AG08396 (cell line): ENCODE results near the gene FLRT1.
A peak's percentile ranks its signal among the peaks of the same experiment; 100 is the strongest.

Source experiments
- DNase-seq: peaks from one replicate; pipeline ENCODE4 v3.0.0; 2012; ENCODE audit warnings: low spot score, mixed read lengths

FLRT1 gene, protein sequence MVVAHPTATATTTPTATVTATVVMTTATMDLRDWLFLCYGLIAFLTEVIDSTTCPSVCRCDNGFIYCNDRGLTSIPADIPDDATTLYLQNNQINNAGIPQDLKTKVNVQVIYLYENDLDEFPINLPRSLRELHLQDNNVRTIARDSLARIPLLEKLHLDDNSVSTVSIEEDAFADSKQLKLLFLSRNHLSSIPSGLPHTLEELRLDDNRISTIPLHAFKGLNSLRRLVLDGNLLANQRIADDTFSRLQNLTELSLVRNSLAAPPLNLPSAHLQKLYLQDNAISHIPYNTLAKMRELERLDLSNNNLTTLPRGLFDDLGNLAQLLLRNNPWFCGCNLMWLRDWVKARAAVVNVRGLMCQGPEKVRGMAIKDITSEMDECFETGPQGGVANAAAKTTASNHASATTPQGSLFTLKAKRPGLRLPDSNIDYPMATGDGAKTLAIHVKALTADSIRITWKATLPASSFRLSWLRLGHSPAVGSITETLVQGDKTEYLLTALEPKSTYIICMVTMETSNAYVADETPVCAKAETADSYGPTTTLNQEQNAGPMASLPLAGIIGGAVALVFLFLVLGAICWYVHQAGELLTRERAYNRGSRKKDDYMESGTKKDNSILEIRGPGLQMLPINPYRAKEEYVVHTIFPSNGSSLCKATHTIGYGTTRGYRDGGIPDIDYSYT

DNA sequence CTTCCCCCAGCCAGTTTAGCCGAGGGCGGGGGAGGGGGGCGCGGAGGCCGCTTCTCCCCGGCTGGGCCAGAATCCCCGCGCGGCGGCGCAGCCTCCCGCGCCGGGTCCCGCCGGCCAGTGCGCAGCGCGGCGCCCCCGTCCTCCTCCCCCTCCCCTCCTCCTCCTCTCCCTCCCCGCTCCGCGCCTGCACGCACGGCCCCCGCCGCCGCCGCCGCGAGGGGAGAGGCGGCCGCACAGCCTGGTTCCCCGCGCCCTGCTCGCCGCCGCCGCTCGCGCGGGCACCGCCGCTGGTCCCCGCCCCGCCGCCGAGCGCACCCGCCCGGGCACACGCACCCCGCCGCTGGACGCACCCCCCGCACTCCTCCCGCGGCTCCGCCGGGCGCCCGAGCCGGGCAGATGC lies at the start of gene FLRT1:
Gene FLRT1 (plus strand): TSS at position 356 of the 400 bp plus-strand sequence. CDS start 80,337 bp downstream, outside the sequence.
- no peak for DNase-seq

GRCh38 chr11:63986156-63986931 lies 49.4 kb upstream of the FLRT1 start, which contains the start of gene OTUB1:
TSS of gene OTUB1 (plus strand) at chr11:63986438. CDS start at chr11:63986457, 19 bp downstream.
- DNase-seq, result peak; percentile 97

DNA sequence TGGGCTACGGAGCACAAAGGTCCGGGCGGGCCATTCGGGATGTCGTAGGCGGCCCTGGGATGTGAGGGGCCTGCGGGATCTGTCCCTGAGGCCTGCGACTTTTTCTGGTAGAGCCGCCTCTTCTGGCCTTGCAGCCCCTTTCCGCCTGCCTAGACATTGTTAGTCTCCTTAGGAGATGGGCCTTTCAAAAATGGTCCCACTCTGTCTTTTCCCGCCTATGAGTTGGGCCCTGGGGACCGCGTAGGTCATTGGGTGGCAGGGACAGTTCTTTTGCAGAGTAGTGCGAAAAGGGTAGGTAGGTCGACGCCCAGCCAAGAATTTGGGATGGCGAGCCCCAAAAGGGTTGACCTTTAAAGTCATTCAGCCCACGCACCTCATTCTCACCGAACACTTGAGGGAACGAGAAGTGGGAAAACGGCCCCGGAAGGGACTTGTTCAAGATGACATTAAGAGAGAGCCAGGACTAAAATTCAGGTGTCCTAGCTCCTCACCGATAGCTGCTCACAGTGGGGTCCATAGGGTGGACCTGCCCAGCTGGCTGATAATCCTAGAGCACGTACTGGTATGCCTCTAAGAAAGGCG lies 48.7 kb upstream of the FLRT1 start:
- DNase-seq, result peak; percentile 14

GRCh38 chr11:63991558-63991957 lies 44.2 kb upstream of the FLRT1 start:
- DNase-seq, result no peak

DNA sequence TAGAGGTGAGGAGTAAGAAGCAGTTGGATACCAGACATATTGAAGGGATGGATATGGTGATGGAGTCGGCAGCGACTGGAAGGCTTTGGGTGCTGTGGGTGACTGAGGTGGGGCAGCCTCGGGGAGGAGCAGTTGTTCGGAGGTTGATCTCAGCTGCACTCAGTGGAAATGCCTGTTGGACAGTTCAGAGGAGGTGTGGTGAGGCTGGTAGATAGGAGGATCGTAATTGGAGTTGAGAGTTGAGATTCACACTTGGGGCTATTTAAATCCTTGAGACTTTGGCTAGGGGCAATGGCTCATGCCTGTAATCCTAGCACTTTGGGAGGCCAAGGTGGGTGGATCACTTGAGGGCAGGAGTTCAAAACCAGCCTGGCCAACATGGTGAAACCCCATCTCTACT lies 42.6 kb upstream of the FLRT1 start:
- DNase-seq, result no peak

- no peak for DNase-seq
Observed at GRCh38 chr11:63993993-63994392, 41.7 kb upstream of the FLRT1 start.

DNA sequence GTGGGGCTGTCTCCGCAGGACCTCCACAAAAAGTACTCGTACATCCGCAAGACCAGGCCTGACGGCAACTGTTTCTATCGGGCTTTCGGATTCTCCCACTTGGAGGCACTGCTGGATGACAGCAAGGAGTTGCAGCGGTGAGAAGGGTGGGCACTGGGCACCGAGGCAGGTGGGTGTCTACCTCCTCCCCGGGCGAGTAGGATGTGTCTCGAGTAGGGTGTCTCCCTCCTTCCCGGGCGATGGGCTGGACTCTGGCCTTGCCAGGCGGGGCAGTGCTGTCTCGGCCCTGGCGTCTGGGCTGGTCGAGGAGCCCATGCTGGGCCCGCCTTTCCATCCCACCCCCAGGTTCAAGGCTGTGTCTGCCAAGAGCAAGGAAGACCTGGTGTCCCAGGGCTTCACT lies 39.2 kb upstream of the FLRT1 start:
- DNase-seq, result no peak

DNA sequence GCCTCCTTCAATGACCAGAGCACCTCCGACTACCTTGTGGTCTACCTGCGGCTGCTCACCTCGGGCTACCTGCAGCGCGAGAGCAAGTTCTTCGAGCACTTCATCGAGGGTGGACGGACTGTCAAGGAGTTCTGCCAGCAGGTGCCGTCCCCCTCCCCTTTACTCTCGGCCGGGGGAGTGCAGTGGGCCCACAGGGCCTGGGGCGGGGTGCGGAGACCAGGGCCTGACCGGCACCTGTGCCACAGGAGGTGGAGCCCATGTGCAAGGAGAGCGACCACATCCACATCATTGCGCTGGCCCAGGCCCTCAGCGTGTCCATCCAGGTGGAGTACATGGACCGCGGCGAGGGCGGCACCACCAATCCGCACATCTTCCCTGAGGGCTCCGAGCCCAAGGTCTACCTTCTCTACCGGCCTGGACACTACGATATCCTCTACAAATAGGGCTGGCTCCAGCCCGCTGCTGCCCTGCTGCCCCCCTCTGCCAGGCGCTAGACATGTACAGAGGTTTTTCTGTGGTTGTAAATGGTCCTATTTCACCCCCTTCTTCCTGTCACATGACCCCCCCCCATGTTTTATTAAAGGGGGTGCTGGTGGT lies 38.5 kb upstream of the FLRT1 start:
- no peak for DNase-seq

- DNase-seq, result no peak
Observed at GRCh38 chr11:63997801-63998337, 37.9 kb upstream of the FLRT1 start.

DNA sequence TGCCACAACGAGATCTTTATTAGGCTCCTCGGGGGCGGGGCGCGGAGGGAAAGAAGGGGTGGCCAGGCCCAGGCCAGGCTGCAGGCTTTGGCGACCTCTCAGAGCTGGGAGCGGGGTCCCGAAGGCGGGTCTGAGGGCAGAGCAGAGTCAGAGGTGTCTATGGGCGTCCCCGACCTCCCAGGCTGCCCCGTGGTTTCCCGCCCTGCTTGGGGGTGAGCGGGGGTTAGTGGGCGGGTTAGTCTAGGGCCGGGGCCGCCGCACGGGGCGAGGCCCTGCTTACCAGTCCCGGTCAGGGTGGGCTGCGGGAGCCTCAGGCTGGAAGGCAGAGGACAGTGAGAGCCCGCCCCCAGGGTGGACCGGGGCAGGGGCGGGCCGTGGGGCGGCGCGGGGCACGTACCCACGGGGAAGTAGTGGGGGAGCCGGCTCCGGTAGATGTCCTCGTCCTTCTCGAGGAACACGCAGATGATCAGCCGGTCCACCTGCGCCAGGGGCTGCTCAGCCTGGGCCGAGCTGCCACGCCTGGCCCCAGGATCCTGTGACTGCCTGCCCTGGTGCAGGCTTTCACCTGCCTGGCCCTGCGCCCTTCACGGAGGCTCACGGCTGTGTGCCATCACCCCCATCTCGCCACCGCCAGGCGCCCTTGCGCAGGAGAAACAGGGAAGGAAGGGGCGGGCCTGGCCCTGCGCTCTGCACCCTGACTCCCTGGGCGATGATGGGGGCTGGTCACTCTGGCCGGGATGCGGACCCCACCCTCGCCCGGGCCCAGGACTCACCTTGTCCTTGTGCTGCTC lies 37.0 kb upstream of the FLRT1 start:
- no peak for DNase-seq

DNA sequence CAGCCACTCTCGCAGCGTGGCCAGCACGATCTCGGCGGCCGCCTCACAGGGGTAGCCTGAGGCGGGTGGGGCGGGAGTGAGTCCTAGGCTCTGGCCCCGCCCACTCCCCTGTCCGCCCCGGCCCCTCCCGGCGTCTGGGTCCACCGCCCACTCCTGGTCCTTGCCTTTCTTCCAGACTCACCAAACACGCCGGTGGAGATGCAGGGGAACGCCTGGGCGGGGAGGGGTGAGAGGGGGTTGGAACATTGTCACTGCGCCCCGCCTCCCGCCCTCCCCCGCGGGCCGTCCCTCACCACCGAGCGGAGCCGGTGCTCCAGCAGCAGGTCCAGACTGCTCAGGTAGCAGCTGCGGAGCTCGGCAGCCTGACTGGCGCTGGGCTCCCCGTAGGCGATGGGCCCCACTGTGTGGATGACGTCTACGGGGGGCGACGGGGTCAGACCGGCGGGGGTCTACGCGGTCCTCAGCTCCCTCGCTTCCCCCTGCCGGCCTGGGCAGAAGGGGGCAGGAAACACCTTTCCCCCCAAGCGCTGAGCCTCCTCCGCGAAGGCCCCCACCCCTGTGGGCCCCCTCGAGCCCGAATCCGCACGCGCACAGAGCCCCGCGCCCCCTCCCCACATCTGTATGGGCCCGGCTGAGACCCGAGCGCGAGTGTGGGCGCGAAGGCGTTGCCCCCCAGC lies 36.2 kb upstream of the FLRT1 start:
- DNase-seq, result peak; percentile 68

GRCh38 chr11:64000026-64000739 lies 35.5 kb upstream of the FLRT1 start:
- DNase-seq, result peak; percentile 96

DNA sequence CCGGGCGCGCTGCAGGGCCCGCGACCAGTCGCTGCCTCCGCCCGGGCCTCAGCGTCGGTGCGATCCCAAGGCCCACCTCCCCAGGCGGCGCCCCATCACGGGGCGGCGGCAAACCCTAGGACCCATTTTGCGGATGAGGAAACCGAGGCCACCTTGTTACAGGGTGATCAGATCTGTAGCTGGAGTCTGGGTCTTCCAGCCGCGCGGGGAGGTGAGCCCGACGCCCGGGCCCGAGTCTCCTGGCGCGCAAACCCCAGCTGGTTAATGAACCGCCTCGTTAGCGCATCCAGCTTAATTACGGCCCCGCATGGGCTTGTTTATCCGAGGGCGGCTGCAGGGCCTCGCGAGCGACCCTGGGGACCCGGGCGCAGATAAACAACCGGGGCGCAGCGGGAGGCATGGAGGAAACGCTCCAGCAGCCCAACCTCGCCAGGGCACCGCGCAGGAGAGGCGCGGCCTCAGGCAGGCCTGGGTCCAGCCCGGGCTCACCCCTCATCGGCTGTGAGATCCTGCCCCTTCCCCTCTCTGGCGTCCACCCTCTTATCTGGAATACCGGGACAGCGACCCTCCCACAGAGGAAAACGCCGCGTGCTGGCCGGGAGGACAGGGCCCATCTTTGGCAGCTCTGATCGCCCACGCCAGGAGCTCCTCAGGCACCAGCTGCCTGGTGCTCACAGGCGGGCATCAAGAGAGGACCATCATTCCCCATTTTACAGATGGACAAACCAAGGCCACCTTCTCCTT lies 34.8 kb upstream of the FLRT1 start:
- DNase-seq, result no peak

DNA sequence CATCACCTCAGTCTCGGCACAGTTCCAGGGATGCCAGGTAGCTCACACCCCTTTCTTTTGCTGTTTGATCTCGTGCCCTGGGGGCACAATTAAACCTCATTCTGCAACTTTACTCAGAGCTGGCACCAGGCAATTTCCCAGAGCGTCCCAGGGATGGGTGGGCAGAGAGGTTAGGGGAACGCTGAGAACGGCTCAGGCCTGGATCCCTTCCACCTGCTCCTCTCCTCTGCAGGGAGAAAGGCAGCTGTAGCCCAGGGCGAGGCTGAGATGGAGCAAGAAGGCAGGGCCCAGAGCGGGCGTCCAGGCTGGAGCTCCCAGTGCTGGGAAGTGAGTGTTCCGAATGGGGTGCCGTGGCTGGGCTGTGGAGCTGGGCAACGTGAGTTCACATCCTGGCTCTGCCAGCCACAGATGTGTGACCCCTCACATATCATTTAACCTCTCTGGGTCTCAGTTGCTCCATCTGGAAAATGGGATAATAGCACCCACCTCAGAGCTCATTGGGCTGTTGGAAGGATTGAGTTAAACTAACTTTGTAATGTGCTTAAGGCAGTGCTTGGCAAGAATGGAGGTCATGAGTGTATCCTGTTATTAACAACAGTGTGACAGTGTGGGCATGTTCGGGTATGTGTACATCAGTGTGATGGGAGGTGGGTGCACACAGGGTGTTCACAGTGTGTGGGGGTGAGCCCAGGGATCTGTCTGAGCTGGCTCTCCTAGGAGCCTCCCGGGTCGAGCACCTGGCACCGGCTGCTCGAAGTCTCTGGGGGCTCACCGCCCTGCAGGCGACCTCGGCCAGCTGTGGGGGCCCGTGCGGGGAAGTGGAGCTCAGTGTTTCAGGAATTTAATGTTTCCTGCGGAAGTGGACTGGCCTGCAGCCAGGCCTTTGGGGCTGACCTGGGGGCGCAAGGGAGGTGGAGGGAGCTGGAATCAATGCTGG lies 34.0 kb upstream of the FLRT1 start:
- no peak for DNase-seq

DNA sequence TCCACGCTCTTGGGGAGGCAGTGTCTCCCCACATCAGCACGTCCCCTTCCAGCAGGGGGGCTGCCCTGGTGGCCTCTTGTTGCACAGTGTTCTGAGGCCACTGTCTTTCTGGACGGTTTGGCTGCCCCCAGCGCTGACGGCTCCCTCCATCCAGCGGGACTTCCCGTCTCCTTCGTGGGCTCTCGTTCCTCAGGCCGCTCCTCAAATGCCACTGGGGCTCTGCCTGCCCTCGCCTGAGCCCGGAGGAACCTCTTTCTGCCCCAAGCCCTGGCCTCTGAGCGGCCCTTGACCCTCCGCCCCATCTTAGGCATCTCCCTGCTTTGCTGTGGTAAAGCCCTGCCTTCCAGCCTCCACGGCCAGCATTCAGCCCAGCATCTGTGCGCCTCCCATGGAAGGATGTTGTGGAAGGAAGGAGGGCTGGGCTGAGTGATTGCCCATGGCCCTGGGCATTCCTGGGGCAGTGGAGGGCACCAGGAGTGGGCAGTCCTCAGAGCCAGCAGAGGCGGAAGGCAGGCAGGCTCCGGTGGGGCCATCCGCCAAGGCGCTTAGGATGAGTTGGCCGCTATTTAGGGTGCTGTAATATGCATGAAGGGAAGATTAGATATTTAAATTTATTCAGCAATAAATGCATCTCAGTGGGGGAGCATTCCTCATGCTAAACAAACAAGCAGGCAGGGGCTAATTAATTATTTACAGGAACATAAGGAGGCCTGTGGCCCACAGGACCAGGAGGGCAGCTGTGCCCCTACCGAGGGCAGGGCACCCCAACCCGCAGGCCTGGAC lies 31.7 kb upstream of the FLRT1 start:
- no peak for DNase-seq

DNA sequence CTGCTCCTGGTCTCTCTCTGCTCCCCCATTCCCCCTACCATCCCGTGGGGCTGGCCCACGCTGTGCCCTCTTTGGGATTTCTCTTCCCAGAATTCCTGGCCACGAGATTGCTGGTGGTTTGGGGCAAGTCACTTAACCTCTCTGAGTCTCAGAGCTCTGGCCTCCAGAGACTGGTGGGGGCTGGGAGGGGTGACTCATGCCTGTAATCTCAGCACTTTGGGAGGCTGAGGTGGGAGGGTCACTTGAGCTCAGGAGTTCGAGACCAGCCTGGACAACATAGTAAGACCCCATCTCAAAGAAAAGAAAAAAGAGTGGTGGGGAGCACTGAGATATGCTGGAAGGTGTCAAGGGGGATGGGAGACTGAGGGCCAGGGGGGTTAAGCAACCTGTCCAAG lies 31.1 kb upstream of the FLRT1 start:
- no peak for DNase-seq

- no peak for DNase-seq
Observed at GRCh38 chr11:64005691-64006090, 30.0 kb upstream of the FLRT1 start.
